ENCODE results near the gene GRM8. TPM values are rescaled to one million over a fixed set of nuclear protein-coding genes. Genes with fewer than 3 reads are reported as not detected.

Gene GRM8
- total RNA-seq, 1 experiment from 2014 or later: 1.8 TPM

GRCh38 chr7:126760914-126761577 is 491.7 kb downstream of the GRM8 start:
- Histone ChIP-seq H3K9me3 (ENCODE audit: control insufficient read depth, low read depth, low read length) (no peaks in the 10 kb centered on the region), H3K56ac (ENCODE audit: insufficient read length, low read depth, low read length) (no peak overlapping the region), H2BK12ac (ENCODE audit: insufficient read length, low read depth, low read length) (no peak overlapping the region), H3K4ac (ENCODE audit: low read depth, low read length) (no peak overlapping the region), H3K4me1 (ENCODE audit: insufficient read depth, low read length) (no peaks in the 10 kb centered on the region), H2AFZ (ENCODE audit: low read length) (no peak overlapping the region), H4K5ac (ENCODE audit: insufficient read length, low read depth, low read length) (no peak overlapping the region), H3K79me1 (ENCODE audit: insufficient read depth, low read depth, low read length, poor library complexity, severe bottlenecking) (no peaks in the 10 kb centered on the region), H3K27ac (ENCODE audit: insufficient read length, low read depth, low read length) (no peak overlapping the region), H3K23me2 (ENCODE audit: insufficient read length, low read depth, low read length, poor library complexity, severe bottlenecking) (no peaks in the 10 kb centered on the region), H3K14ac (ENCODE audit: insufficient read depth, low read length) (no peak overlapping the region), H2BK20ac (ENCODE audit: low read depth, low read length, poor library complexity, severe bottlenecking) (no peak overlapping the region), H4K20me1 (ENCODE audit: control insufficient read depth, insufficient read depth, insufficient read length) (no peaks in the 10 kb centered on the region), H3K9ac (ENCODE audit: extremely low read depth, insufficient read length, low read length) (no peak overlapping the region), H4K91ac (ENCODE audit: insufficient read length, low read depth, low read length) (no peak overlapping the region), H2BK120ac (ENCODE audit: low read depth, low read length, poor library complexity, severe bottlenecking) (no peak overlapping the region), H3K18ac (ENCODE audit: insufficient read length, low read depth, low read length) (no peak overlapping the region), H3K23ac (ENCODE audit: insufficient read length, low read depth, low read length) (no peak overlapping the region), H4K8ac (replicated peaks; ENCODE audit: insufficient read length, low read depth, low read length) (no peak overlapping the region), H2AK5ac (ENCODE audit: insufficient read length, low read length) (no peak overlapping the region), H3K79me2 (ENCODE audit: insufficient read depth, low read length) (no peaks in the 10 kb centered on the region), H3K27me3 (ENCODE audit: insufficient read depth, low read length) (no peaks in the 10 kb centered on the region), H2BK5ac (ENCODE audit: insufficient read length, low read length) (no peak overlapping the region), H3K4me2 (ENCODE audit: insufficient read depth, insufficient read length, low read length) (no peak overlapping the region), H3T11ph (ENCODE audit: low read length) (no peak overlapping the region), H2BK15ac (ENCODE audit: low read depth, low read length) (no peak overlapping the region)
- no peak for DNase-seq
- WGBS (ENCODE audit: extremely low coverage, insufficient read length, low lambda C conversion rate): no CpG with 5 or more reads among the region's 13 CpGs
- TF ChIP-seq, protein P1, sequence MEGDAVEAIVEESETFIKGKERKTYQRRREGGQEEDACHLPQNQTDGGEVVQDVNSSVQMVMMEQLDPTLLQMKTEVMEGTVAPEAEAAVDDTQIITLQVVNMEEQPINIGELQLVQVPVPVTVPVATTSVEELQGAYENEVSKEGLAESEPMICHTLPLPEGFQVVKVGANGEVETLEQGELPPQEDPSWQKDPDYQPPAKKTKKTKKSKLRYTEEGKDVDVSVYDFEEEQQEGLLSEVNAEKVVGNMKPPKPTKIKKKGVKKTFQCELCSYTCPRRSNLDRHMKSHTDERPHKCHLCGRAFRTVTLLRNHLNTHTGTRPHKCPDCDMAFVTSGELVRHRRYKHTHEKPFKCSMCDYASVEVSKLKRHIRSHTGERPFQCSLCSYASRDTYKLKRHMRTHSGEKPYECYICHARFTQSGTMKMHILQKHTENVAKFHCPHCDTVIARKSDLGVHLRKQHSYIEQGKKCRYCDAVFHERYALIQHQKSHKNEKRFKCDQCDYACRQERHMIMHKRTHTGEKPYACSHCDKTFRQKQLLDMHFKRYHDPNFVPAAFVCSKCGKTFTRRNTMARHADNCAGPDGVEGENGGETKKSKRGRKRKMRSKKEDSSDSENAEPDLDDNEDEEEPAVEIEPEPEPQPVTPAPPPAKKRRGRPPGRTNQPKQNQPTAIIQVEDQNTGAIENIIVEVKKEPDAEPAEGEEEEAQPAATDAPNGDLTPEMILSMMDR (conservative IDR thresholded peaks at IDR 0.05): no peak
- no peak overlapping the region for H3K4me3 Mint-ChIP-seq
- no peaks in the 10 kb centered on the region for H3K36me3 Mint-ChIP-seq (ENCODE audit: insufficient read depth in 1 of 3, low read depth in 3 of 3)
- H3K9me3 Mint-ChIP-seq: no peaks in the 10 kb centered on the region
- H3K27me3 Mint-ChIP-seq (ENCODE audit: low read depth): no peaks in the 10 kb centered on the region
- H3K27ac Mint-ChIP-seq: no peak overlapping the region
- H3K4me1 Mint-ChIP-seq: peaks cover 0 to 3% of the 10 kb centered on the region in 2 experiments; a peak in 1 of 4 replicates

Measured in H9 (cell line).